ENCODE measurements around the gene DYNLT2B. TPM values are rescaled to one million over a fixed set of nuclear protein-coding genes. Genes with fewer than 3 reads are reported as not detected.

Gene DYNLT2B
- total and polyA plus RNA-seq, 2 donors (not counting 1 experiment from before 2014, with no cell fraction given): 9.1 to 13.0 TPM

DNA sequence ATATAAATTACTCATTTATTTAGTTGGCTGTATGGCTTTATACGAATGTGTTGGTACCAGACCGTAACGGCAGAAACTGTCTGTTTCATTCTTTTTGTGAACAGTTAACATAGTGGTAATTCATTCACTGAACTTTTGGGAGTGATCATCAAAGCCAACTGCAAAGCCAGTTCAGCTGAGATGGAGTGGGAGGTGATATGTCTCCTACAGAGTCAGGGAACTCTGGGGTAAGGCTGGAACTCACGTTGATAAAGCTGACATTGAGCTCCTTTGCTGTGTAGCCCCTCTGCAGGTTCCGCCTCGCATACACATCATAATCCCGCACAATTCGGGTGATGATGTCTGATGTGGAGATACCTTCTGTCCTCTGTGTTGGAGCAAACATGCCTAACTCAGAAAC, 76.3 kb downstream of the DYNLT2B start:
- Histone ChIP-seq H4K20me1 (ENCODE audit: control insufficient read depth, extremely low read depth, insufficient read depth, low read length) (no peaks in the 10 kb centered on the region), H3K9ac (ENCODE audit: insufficient read depth, low read length) (no peak overlapping the region), H3K36me3 (ENCODE audit: control insufficient read depth, insufficient read depth, low read length) (peaks cover 13% of the 10 kb centered on the region), H3K4me1 (ENCODE audit: control insufficient read depth, extremely low read depth, insufficient read depth, low read length) (no peaks in the 10 kb centered on the region), H3K27ac (ENCODE audit: insufficient read depth, low read length) (no peak overlapping the region), H3K4me3 (replicated peaks in 1 of 4; ENCODE audit: control extremely low read depth in 1 of 4, insufficient read depth in 1 of 4, low read depth in 3 of 4, low read length in 4 of 4) (no peak overlapping the region), H3K79me2 (ENCODE audit: control insufficient read depth, insufficient read depth, low read length) (no peaks in the 10 kb centered on the region), H2AFZ (ENCODE audit: low read length) (no peak overlapping the region), H3K9me3 (ENCODE audit: control insufficient read depth, insufficient read depth, low read depth, low read length) (no peaks in the 10 kb centered on the region), H3K4me2 (ENCODE audit: extremely low read depth, insufficient read depth, low read length) (no peak overlapping the region), H3K27me3 (ENCODE audit: control insufficient read depth, insufficient read depth, low read length) (no peaks in the 10 kb centered on the region)
- no peak for TF ChIP-seq EZH2 (IDR thresholded peaks at IDR 0.05; ENCODE audit: low read length, missing control alignments)
- TF ChIP-seq, protein P1, sequence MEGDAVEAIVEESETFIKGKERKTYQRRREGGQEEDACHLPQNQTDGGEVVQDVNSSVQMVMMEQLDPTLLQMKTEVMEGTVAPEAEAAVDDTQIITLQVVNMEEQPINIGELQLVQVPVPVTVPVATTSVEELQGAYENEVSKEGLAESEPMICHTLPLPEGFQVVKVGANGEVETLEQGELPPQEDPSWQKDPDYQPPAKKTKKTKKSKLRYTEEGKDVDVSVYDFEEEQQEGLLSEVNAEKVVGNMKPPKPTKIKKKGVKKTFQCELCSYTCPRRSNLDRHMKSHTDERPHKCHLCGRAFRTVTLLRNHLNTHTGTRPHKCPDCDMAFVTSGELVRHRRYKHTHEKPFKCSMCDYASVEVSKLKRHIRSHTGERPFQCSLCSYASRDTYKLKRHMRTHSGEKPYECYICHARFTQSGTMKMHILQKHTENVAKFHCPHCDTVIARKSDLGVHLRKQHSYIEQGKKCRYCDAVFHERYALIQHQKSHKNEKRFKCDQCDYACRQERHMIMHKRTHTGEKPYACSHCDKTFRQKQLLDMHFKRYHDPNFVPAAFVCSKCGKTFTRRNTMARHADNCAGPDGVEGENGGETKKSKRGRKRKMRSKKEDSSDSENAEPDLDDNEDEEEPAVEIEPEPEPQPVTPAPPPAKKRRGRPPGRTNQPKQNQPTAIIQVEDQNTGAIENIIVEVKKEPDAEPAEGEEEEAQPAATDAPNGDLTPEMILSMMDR (conservative IDR thresholded peaks at IDR 0.05 in 1 of 2, IDR thresholded peaks at IDR 0.05 in 1 of 2; ENCODE audit: low read depth in 1 of 2, low read length in 2 of 2): no peak
- no peak for DNase-seq (ENCODE audit: low read depth in 2 of 2)

Other genes with a start within 250 kb of the DYNLT2B start
- 169 and 184 TPM in 2 replicates for gene TFRC, start 236.2 kb downstream of the DYNLT2B start, total RNA-seq
- 99.8 and 118 TPM in 2 replicates for gene TFRC, start 236.2 kb downstream of the DYNLT2B start, polyA plus RNA-seq
- not detected in 2 replicates for gene ZDHHC19, start 106.8 kb downstream of the DYNLT2B start, total RNA-seq
- not detected in 2 replicates for gene ZDHHC19, start 106.8 kb downstream of the DYNLT2B start, polyA plus RNA-seq
- gene SLC51A, start 101.7 kb downstream of the DYNLT2B start, total RNA-seq: not detected in 2 replicates
- not detected in 2 replicates for gene SLC51A, start 101.7 kb downstream of the DYNLT2B start, polyA plus RNA-seq
- gene PCYT1A, start 30.5 kb downstream of the DYNLT2B start, total RNA-seq: 42.4 and 73.8 TPM in 2 replicates
- gene PCYT1A, start 30.5 kb downstream of the DYNLT2B start, polyA plus RNA-seq: 68.9 and 70.2 TPM in 2 replicates
- not detected in 2 replicates for gene TM4SF19, start 20.1 kb upstream of the DYNLT2B start, total RNA-seq
- gene TM4SF19, start 20.1 kb upstream of the DYNLT2B start, polyA plus RNA-seq: 0.08 TPM in 1 of 2 replicates, not detected in the other
- gene UBXN7, start 114.2 kb upstream of the DYNLT2B start, total RNA-seq: 21.1 and 28.1 TPM in 2 replicates
- 25.9 and 34.8 TPM in 2 replicates for gene UBXN7, start 114.2 kb upstream of the DYNLT2B start, polyA plus RNA-seq
- gene RNF168, start 185.5 kb upstream of the DYNLT2B start, total RNA-seq: 13.7 and 19.3 TPM in 2 replicates
- gene RNF168, start 185.5 kb upstream of the DYNLT2B start, polyA plus RNA-seq: 2.6 and 3.1 TPM in 2 replicates
- not detected in 2 replicates for gene SMCO1, start 197.1 kb upstream of the DYNLT2B start, total RNA-seq
- gene SMCO1, start 197.1 kb upstream of the DYNLT2B start, polyA plus RNA-seq: not detected in 2 replicates